HCT116 (cell line): ENCODE data around the gene PGBD2. TPM values are rescaled to one million over a fixed set of nuclear protein-coding genes. Genes with fewer than 3 reads are reported as not detected.
A peak's percentile ranks its signal among the peaks of the same experiment; 100 is the strongest.
"Not testable (repeated sequence)": the region's sequence is repeated elsewhere in the genome, so short reads cannot be mapped to it uniquely, and the experiment has no call there.

Experiments
- ATAC-seq: fragments of 200-7000 bp; cut with Tn5 transposase; 2 replicates; pipeline ENCODE4 v1.9.1; 2020; ENCODE audit warnings: mild to moderate bottlenecking, moderate library complexity
- BruUV-seq: library from RNA; stranded (reverse); fragments of 400-500 nt; replicated peaks from 2 replicates; lab custom pipeline; 2021; lab: Mats Ljungman, UMichigan
- CTCF ChIA-PET: fragments of 300-600 bp; sonication (Branson Sonifier 250); formaldehyde crosslinking; loops from one replicate; lab custom pipeline; 2021; ENCODE audit warnings: antibody characterized with exemption; lab: Charles Lee
- POLR2A ChIA-PET: fragments of 300-600, 350-600 bp; sonication (Branson Sonifier 250); formaldehyde crosslinking; loops from one replicate; lab custom pipeline; 2021; ENCODE audit warnings: antibody characterized with exemption; lab: Charles Lee
- RAD21 ChIA-PET, 2 experiments: fragments of 300-600 bp; sonication (Branson Sonifier 250); formaldehyde crosslinking; loops; one replicate each; lab custom pipeline; 2023; ENCODE audit warnings: low total read pairs in 2 of 2; ENCODE audit not compliant: uncharacterized antibody in 2 of 2, unreplicated experiment in 2 of 2, low non-redundant PET in 1 of 2; lab: Charles Lee
- DNase-seq: peaks from one replicate; pipeline ENCODE4 v3.0.0-alpha.2; 2010; ENCODE audit warnings: low read depth, low spot score
- H2AFZ ChIP-seq: fragments of 200-600 bp; shearing (Covaris generic), sonication (generic); 2 replicates; pipeline ENCODE4 v1.6.1; 2017; ENCODE audit warnings: low read depth, mixed run types, mixed read lengths, antibody characterized with exemption, low read length; ENCODE audit not compliant: poor library complexity, severe bottlenecking
- H3K27ac ChIP-seq: 2 replicates; pipeline ENCODE4 v1.5.1; 2012; ENCODE audit warnings: low read depth, low read length
- H3K27me3 ChIP-seq: fragments of 200-600 bp; sonication (generic); 2 replicates; pipeline ENCODE4 v1.6.1; 2016; ENCODE audit warnings: mixed run types, low read length, mixed read lengths; ENCODE audit not compliant: insufficient read depth
- H3K36me3 ChIP-seq, 2 experiments: fragments of 200-500 bp in 1 of 2; fragments of 200-600 bp in 1 of 2; sonication (Bioruptor generic) in 1 of 2; sonication (generic) in 1 of 2; 2 replicates each; pipeline versions ENCODE4 v1.5.1 to v1.6.1; 2014 to 2016; ENCODE audit warnings: low read length in 2 of 2, inconsistent platforms in 1 of 2, mixed read lengths in 1 of 2, mixed run types in 1 of 2; ENCODE audit not compliant: insufficient read depth in 2 of 2, control insufficient read depth in 1 of 2
- H3K4me1 ChIP-seq, 2 experiments: fragments of 200-600 bp in 1 of 2; sonication (generic) in 1 of 2; 2 replicates each; pipeline versions ENCODE4 v1.5.1 to v1.6.1; 2012 to 2017; ENCODE audit warnings: low read length in 2 of 2, inconsistent platforms in 1 of 2, mild to moderate bottlenecking in 1 of 2, mixed read lengths in 1 of 2, mixed run types in 1 of 2, moderate library complexity in 1 of 2; ENCODE audit not compliant: insufficient read depth in 2 of 2, control insufficient read depth in 1 of 2
- H3K4me2 ChIP-seq: fragments of 200-600 bp; sonication (generic); 2 replicates; pipeline ENCODE4 v1.6.1; 2017; ENCODE audit warnings: mixed run types, low read length, mixed read lengths
- H3K4me3 ChIP-seq, 2 experiments: fragments of 200-600 bp in 1 of 2; sonication (generic) in 1 of 2; replicated peaks in 1 of 2; 2 replicates each; pipeline ENCODE4 v1.5.1; 2011 to 2016; ENCODE audit warnings: low read length in 2 of 2, control low read depth in 1 of 2, low read depth in 1 of 2, mild to moderate bottlenecking in 1 of 2, mixed read lengths in 1 of 2, mixed run types in 1 of 2
- H3K79me2 ChIP-seq: fragments of 200-600 bp; sonication (generic); 2 replicates; pipeline ENCODE4 v1.6.1; 2017; ENCODE audit warnings: mild to moderate bottlenecking, mixed run types, low read length, moderate library complexity, mixed read lengths; ENCODE audit not compliant: insufficient read depth
- H3K9ac ChIP-seq: fragments of 200-600 bp; sonication (generic); 2 replicates; pipeline ENCODE4 v1.6.1; 2016; ENCODE audit warnings: low read length, mixed read lengths
- H3K9me2 ChIP-seq: fragments of 200-600 bp; sonication (generic), shearing (Covaris generic); 2 replicates; pipeline ENCODE4 v1.6.1; 2017; ENCODE audit warnings: mixed run types, mild to moderate bottlenecking, moderate library complexity; ENCODE audit not compliant: insufficient read depth
- H3K9me3 ChIP-seq, 2 experiments: fragments of 200-500 bp in 1 of 2; fragments of 200-600 bp in 1 of 2; sonication (Bioruptor generic) in 1 of 2; sonication (generic) in 1 of 2; 2 replicates each; pipeline ENCODE4 v1.6.1; 2014 to 2017; ENCODE audit warnings: low read length in 2 of 2, mixed read lengths in 2 of 2, inconsistent platforms in 1 of 2, low read depth in 1 of 2, mild to moderate bottlenecking in 1 of 2, mixed run types in 1 of 2, moderate library complexity in 1 of 2; ENCODE audit not compliant: control insufficient read depth in 1 of 2, insufficient read depth in 1 of 2
- H4K20me1 ChIP-seq: fragments of 200-600 bp; sonication (generic), shearing (Covaris generic); 2 replicates; pipeline ENCODE4 v1.6.1; 2017; ENCODE audit warnings: mixed run types, mild to moderate bottlenecking, moderate library complexity; ENCODE audit not compliant: insufficient read depth
- CBX3 ChIP-seq: IDR thresholded peaks from 2 replicates; pipeline ENCODE4 v1.6.1; 2012; ENCODE audit warnings: low read depth
- POLR2AphosphoS5 ChIP-seq: IDR thresholded peaks from 2 replicates; pipeline ENCODE4 v1.6.1; 2011; ENCODE audit warnings: mild to moderate bottlenecking, low read depth, low read length, moderate library complexity
- RAD21 ChIP-seq: IDR thresholded peaks from 2 replicates; pipeline ENCODE4 v1.6.1; 2012; ENCODE audit warnings: low read depth, mild to moderate bottlenecking
- SP1 ChIP-seq: IDR thresholded peaks from 2 replicates; pipeline ENCODE4 v1.6.1; 2012; ENCODE audit warnings: low read depth
- SRF ChIP-seq: IDR thresholded peaks from 2 replicates; pipeline ENCODE4 v1.6.1; 2012; ENCODE audit warnings: low read depth
- intact Hi-C: fragments of 100-400 bp; cut with micrococcal nuclease; formaldehyde crosslinking; loops from 2 replicates; pipeline ENCODE4 v1.10.0; 2022
- total RNA-seq: library from RNA; stranded (reverse); gene quantifications from one replicate; pipeline ENCODE4 v1.2.1, GENCODE V29; 2021; ENCODE audit not compliant: unreplicated experiment
- TF ChIP-seq, protein P1 (sequence below): IDR thresholded peaks from 2 replicates; pipeline ENCODE4 v1.6.1; 2012
- TF ChIP-seq, protein P2 (sequence below), 3 experiments: fragments of 200-600 bp in 1 of 3; sonication (generic) in 1 of 3; IDR thresholded peaks in 2 of 3; conservative IDR thresholded peaks in 1 of 3; 2 replicates each; pipeline ENCODE4 v1.5.1; 2012 to 2017; ENCODE audit warnings: low read depth in 2 of 3, low read length in 2 of 3, antibody characterized with exemption in 1 of 3, borderline replicate concordance in 1 of 3, control low read depth in 1 of 3, mild to moderate bottlenecking in 1 of 3, mixed read lengths in 1 of 3, mixed run types in 1 of 3, moderate library complexity in 1 of 3; ENCODE audit not compliant: insufficient read depth in 1 of 3

PGBD2 gene
- total RNA-seq, 1 experiment from 2014 or later: 5.1 TPM

GRCh38 chr1:248924696-248925532 is 18.9 kb downstream of the PGBD2 start:
- no peak overlapping the region for H2AFZ ChIP-seq
- CTCF ChIA-PET: no interaction called here
- ATAC-seq: peak; percentile 98

GRCh38 chr1:248925859-248926258 is 19.8 kb downstream of the PGBD2 start:
- intact Hi-C loops, H3K27me3 ChIP-seq, H4K20me1 ChIP-seq, H2AFZ ChIP-seq, DNase-seq, H3K9ac ChIP-seq, ATAC-seq, H3K36me3 ChIP-seq, H3K4me1 ChIP-seq, H3K27ac ChIP-seq, H3K79me2 ChIP-seq, H3K4me2 ChIP-seq, BruUV-seq, H3K9me2 ChIP-seq, H3K9me3 ChIP-seq, POLR2A ChIA-PET, RAD21 ChIA-PET, H3K4me3 ChIP-seq: not testable (repeated sequence)
- CTCF ChIA-PET: interaction anchor here (0.7 to 1.2 kb wide), 2 partner anchors 67 to 84 kb away, joined by 3 to 4 read pairs; partner anchors contain the start of gene ZNF692

More at GRCh38 chr1:248924696-248925532, 18.9 kb downstream of the PGBD2 start:
- no peak overlapping the region for H3K9ac ChIP-seq
- H3K4me1 ChIP-seq: no peaks in the 10 kb centered on the region
- no peaks in the 10 kb centered on the region for H3K36me3 ChIP-seq
- no peaks in the 10 kb centered on the region for H3K9me2 ChIP-seq
- no peaks in the 10 kb centered on the region for H3K27me3 ChIP-seq
- POLR2A ChIA-PET: no interaction called here
- RAD21 ChIA-PET: no interaction called here
- no TSS peak for BruUV-seq
- H3K79me2 ChIP-seq: no peaks in the 10 kb centered on the region
- TF ChIP-seq, protein P1, sequence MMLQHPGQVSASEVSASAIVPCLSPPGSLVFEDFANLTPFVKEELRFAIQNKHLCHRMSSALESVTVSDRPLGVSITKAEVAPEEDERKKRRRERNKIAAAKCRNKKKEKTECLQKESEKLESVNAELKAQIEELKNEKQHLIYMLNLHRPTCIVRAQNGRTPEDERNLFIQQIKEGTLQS: no peak
- TF ChIP-seq POLR2AphosphoS5 (no peak), SRF (no peak), SP1 (no peak), CBX3 (no peak), RAD21 (peak; percentile 83)
- TF ChIP-seq, protein P2, sequence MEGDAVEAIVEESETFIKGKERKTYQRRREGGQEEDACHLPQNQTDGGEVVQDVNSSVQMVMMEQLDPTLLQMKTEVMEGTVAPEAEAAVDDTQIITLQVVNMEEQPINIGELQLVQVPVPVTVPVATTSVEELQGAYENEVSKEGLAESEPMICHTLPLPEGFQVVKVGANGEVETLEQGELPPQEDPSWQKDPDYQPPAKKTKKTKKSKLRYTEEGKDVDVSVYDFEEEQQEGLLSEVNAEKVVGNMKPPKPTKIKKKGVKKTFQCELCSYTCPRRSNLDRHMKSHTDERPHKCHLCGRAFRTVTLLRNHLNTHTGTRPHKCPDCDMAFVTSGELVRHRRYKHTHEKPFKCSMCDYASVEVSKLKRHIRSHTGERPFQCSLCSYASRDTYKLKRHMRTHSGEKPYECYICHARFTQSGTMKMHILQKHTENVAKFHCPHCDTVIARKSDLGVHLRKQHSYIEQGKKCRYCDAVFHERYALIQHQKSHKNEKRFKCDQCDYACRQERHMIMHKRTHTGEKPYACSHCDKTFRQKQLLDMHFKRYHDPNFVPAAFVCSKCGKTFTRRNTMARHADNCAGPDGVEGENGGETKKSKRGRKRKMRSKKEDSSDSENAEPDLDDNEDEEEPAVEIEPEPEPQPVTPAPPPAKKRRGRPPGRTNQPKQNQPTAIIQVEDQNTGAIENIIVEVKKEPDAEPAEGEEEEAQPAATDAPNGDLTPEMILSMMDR (IDR thresholded peaks at IDR 0.05 in 2 of 3, conservative IDR thresholded peaks at IDR 0.05 in 1 of 3; ENCODE audit: borderline replicate concordance in 1 of 3, insufficient read depth in 1 of 3, low read depth in 2 of 3, low read length in 2 of 3): peak; percentile 70 to 74 (median 72); a peak in 5 of 6 replicates
- TF ChIP-seq, all 23 proteins: peak for 2
- H3K27ac ChIP-seq: no peak overlapping the region
- no peak overlapping the region for H3K4me2 ChIP-seq
- intact Hi-C loops: loop anchor here (1.0 kb wide), 1 partner anchor 84 kb away; no protein-coding TSS in a partner anchor
- DNase-seq: peak; percentile 40
- H4K20me1 ChIP-seq: no peaks in the 10 kb centered on the region
- no peak overlapping the region for H3K4me3 ChIP-seq
- no peaks in the 10 kb centered on the region for H3K9me3 ChIP-seq
